H1 (cell line): Measurements from ENCODE around the gene TACC2. TPM values are rescaled to one million over a fixed set of nuclear protein-coding genes. Genes with fewer than 3 reads are reported as not detected.

Experiments used
- CTCF ChIA-PET: fragments of 300-600 bp; sonication (Branson Sonifier 250); formaldehyde crosslinking; loops from one replicate; lab custom pipeline; 2021; ENCODE audit not compliant: partially characterized antibody; lab: Charles Lee
- POLR2A ChIA-PET: fragments of 300-600 bp; sonication (Branson Sonifier 250); formaldehyde crosslinking; loops from one replicate; lab custom pipeline; 2021; ENCODE audit warnings: inconsistent platforms; ENCODE audit not compliant: partially characterized antibody; lab: Charles Lee
- DNase-seq, 2 experiments: peaks; one replicate each; pipeline versions ENCODE4 v3.0.0 to v3.0.0-alpha.2; 2010 to 2022; ENCODE audit warnings: low spot score in 2 of 2, low read depth in 1 of 2, mixed read lengths in 1 of 2
- FAIRE-seq: peaks from 2 replicates; lab custom pipeline; 2011; peaks lifted over from hg19 to GRCh38; lab: Jason Lieb, UNC
- H2AFZ ChIP-seq: 2 replicates; pipeline ENCODE4 v1.8.1; 2012; ENCODE audit warnings: low read length, inconsistent platforms
- H2AK5ac ChIP-seq: 2 replicates; pipeline ENCODE4 v1.6.1; 2013; ENCODE audit warnings: low read depth, low read length
- H2BK120ac ChIP-seq: replicated peaks from 2 replicates; pipeline ENCODE3; 2013; ENCODE audit warnings: low read depth, low read length, inconsistent platforms
- H2BK12ac ChIP-seq: 2 replicates; pipeline ENCODE4 v1.6.1; 2013; ENCODE audit warnings: low read depth, low read length
- H2BK15ac ChIP-seq: 2 replicates; pipeline ENCODE4 v1.6.1; 2013; ENCODE audit warnings: low read length
- H2BK20ac ChIP-seq: 2 replicates; pipeline ENCODE4 v1.6.1; 2013; ENCODE audit warnings: low read length
- H2BK5ac ChIP-seq: 2 replicates; pipeline ENCODE4 v1.6.1; 2013; ENCODE audit warnings: low read depth, low read length
- H3K14ac ChIP-seq: 2 replicates; pipeline ENCODE4 v1.6.1; 2013; ENCODE audit warnings: inconsistent platforms; ENCODE audit not compliant: insufficient read length
- H3K18ac ChIP-seq: 2 replicates; pipeline ENCODE4 v1.6.1; 2013; ENCODE audit warnings: low read length; ENCODE audit errors: extremely low read depth
- H3K23ac ChIP-seq: 2 replicates; pipeline ENCODE4 v1.6.1; 2013; ENCODE audit warnings: inconsistent platforms; ENCODE audit not compliant: insufficient read length
- H3K23me2 ChIP-seq: 2 replicates; pipeline ENCODE4 v1.6.1; 2013; ENCODE audit warnings: low read depth, low read length
- H3K27ac ChIP-seq: 2 replicates; pipeline ENCODE4 v1.6.1; 2011; ENCODE audit warnings: low read depth, low read length, inconsistent platforms
- H3K27me3 ChIP-seq, 4 experiments: replicated peaks in 1 of 4; 1 replicate in 1 of 4; 2 replicates in 3 of 4; pipeline versions ENCODE4 v1.6.1 to v1.8.1; 2011 to 2013; ENCODE audit warnings: low read length in 3 of 4, mild to moderate bottlenecking in 3 of 4, inconsistent platforms in 2 of 4, mixed read lengths in 2 of 4, moderate library complexity in 1 of 4; ENCODE audit not compliant: control insufficient read depth in 3 of 4, insufficient read depth in 3 of 4; ENCODE audit errors: extremely low read depth in 1 of 4
- H3K36me3 ChIP-seq, 4 experiments: 2 replicates each; pipeline versions ENCODE4 v1.6.1 to v1.8.1; 2011 to 2013; ENCODE audit warnings: mild to moderate bottlenecking in 4 of 4, low read length in 3 of 4, moderate library complexity in 2 of 4, control low read depth in 1 of 4, inconsistent platforms in 1 of 4; ENCODE audit not compliant: insufficient read depth in 4 of 4, control insufficient read depth in 2 of 4
- H3K4ac ChIP-seq: replicated peaks from 2 replicates; pipeline ENCODE3; 2013; ENCODE audit warnings: low read length, low read depth, mixed read lengths, inconsistent platforms; ENCODE audit not compliant: insufficient read length
- H3K4me1 ChIP-seq, 4 experiments: replicated peaks in 1 of 4; 1 replicate in 1 of 4; 2 replicates in 3 of 4; pipeline versions ENCODE4 v1.6.1 to v1.8.1; 2011 to 2013; ENCODE audit warnings: low read length in 3 of 4, inconsistent platforms in 2 of 4, mixed read lengths in 1 of 4; ENCODE audit not compliant: insufficient read depth in 4 of 4, control insufficient read depth in 3 of 4
- H3K4me2 ChIP-seq, 2 experiments: 2 replicates each; pipeline versions ENCODE4 v1.6.1 to v1.8.1; 2011 to 2013; ENCODE audit warnings: low read depth in 2 of 2, low read length in 2 of 2, control low read depth in 1 of 2, inconsistent platforms in 1 of 2, mild to moderate bottlenecking in 1 of 2; ENCODE audit not compliant: insufficient read depth in 1 of 2
- H3K4me3 ChIP-seq, 4 experiments: fragments of 200-600, 300-600 bp in 1 of 4; sonication (generic), shearing (Covaris generic), sonication (Bioruptor Twin) in 1 of 4; 2 replicates each; pipeline versions ENCODE4 v1.5.1 to v1.8.1; 2011 to 2016; ENCODE audit warnings: low read length in 4 of 4, low read depth in 3 of 4, control low read depth in 2 of 4, inconsistent platforms in 2 of 4, mild to moderate bottlenecking in 2 of 4, mixed read lengths in 1 of 4, moderate library complexity in 1 of 4; ENCODE audit not compliant: insufficient read depth in 2 of 4; ENCODE audit errors: extremely low read depth in 1 of 4
- H3K56ac ChIP-seq: replicated peaks from 2 replicates; pipeline ENCODE3; 2013; ENCODE audit warnings: low read depth, mild to moderate bottlenecking, mixed read lengths, low read length, inconsistent platforms; ENCODE audit not compliant: insufficient read length
- H3K79me1 ChIP-seq: 2 replicates; pipeline ENCODE4 v1.6.1; 2013; ENCODE audit warnings: low read depth, low read length, control low read depth
- H3K79me2 ChIP-seq, 2 experiments: 2 replicates each; pipeline versions ENCODE4 v1.6.1 to v1.8.1; 2012 to 2013; ENCODE audit warnings: low read length in 2 of 2, mild to moderate bottlenecking in 2 of 2, inconsistent platforms in 1 of 2; ENCODE audit not compliant: insufficient read depth in 2 of 2, control insufficient read depth in 1 of 2
- H3K9ac ChIP-seq, 4 experiments: replicated peaks in 1 of 4; 1 replicate in 1 of 4; 2 replicates in 3 of 4; pipeline versions ENCODE4 v1.6.1 to v1.8.1; 2011 to 2013; ENCODE audit warnings: low read depth in 3 of 4, low read length in 3 of 4, control low read depth in 2 of 4, mild to moderate bottlenecking in 2 of 4, moderate library complexity in 2 of 4, inconsistent platforms in 1 of 4; ENCODE audit errors: extremely low read depth in 1 of 4
- H3K9me3 ChIP-seq, 2 experiments: 2 replicates each; pipeline versions ENCODE4 v1.6.1 to v1.8.1; 2012 to 2013; ENCODE audit warnings: mild to moderate bottlenecking in 2 of 2, moderate library complexity in 2 of 2, control low read depth in 1 of 2, inconsistent platforms in 1 of 2, low read depth in 1 of 2, low read length in 1 of 2, mixed read lengths in 1 of 2; ENCODE audit not compliant: insufficient read depth in 2 of 2
- H4K20me1 ChIP-seq, 2 experiments: replicated peaks in 1 of 2; 2 replicates each; pipeline versions ENCODE3 to v1.8.1; 2011 to 2013; ENCODE audit warnings: inconsistent platforms in 2 of 2, low read length in 2 of 2, mild to moderate bottlenecking in 1 of 2; ENCODE audit not compliant: insufficient read depth in 2 of 2, control insufficient read depth in 1 of 2
- H4K5ac ChIP-seq: 2 replicates; pipeline ENCODE4 v1.6.1; 2013; ENCODE audit warnings: low read length, low read depth, mixed read lengths, inconsistent platforms; ENCODE audit not compliant: insufficient read length
- H4K8ac ChIP-seq: 2 replicates; pipeline ENCODE4 v1.8.0; 2013; ENCODE audit warnings: mild to moderate bottlenecking, moderate library complexity, low read length, inconsistent platforms; ENCODE audit not compliant: insufficient read depth; ENCODE audit errors: extremely low read depth
- H4K91ac ChIP-seq: replicated peaks from 2 replicates; pipeline ENCODE3; 2013; ENCODE audit warnings: low read length, mixed read lengths, inconsistent platforms; ENCODE audit not compliant: insufficient read length
- ASH2L ChIP-seq: fragments of 200-600, 300-600 bp; sonication (generic); IDR thresholded peaks from one replicate; pipeline ENCODE4 v1.7.1; 2017; ENCODE audit warnings: low read length
- CBX8 ChIP-seq: fragments of 300-800, 300-1000 bp; sonication (generic); IDR thresholded peaks from 2 replicates; pipeline ENCODE4 v1.7.1; 2016; ENCODE audit warnings: low read depth, low read length, borderline replicate concordance
- EGR1 ChIP-seq: IDR thresholded peaks from 2 replicates; pipeline ENCODE4 v1.6.1; 2011; ENCODE audit warnings: low read depth, low read length, borderline replicate concordance
- EP300 ChIP-seq, 2 experiments: IDR thresholded peaks; 1 replicate in 1 of 2; 2 replicates in 1 of 2; pipeline ENCODE4 v1.6.1; 2011 to 2012; ENCODE audit warnings: low read depth in 2 of 2, low read length in 2 of 2, mild to moderate bottlenecking in 2 of 2, borderline replicate concordance in 1 of 2, inconsistent platforms in 1 of 2, moderate library complexity in 1 of 2
- FOSL1 ChIP-seq: IDR thresholded peaks from 2 replicates; pipeline ENCODE4 v1.6.1; 2011; ENCODE audit warnings: mild to moderate bottlenecking, low read depth, low read length, moderate library complexity; ENCODE audit not compliant: insufficient read depth
- GABPA ChIP-seq: IDR thresholded peaks from 2 replicates; pipeline ENCODE4 v1.6.1; 2011; ENCODE audit warnings: mild to moderate bottlenecking, low read length, moderate library complexity, borderline replicate concordance; ENCODE audit not compliant: insufficient read depth
- HDAC2 ChIP-seq, 2 experiments: fragments of 300-600 bp in 1 of 2; sonication (generic) in 1 of 2; IDR thresholded peaks; 2 replicates each; pipeline ENCODE4 v1.6.1; 2011 to 2012; ENCODE audit warnings: low read depth in 2 of 2, low read length in 2 of 2, mild to moderate bottlenecking in 2 of 2, moderate library complexity in 2 of 2, borderline replicate concordance in 1 of 2, inconsistent platforms in 1 of 2
- HDAC6 ChIP-seq: IDR thresholded peaks from one replicate; pipeline ENCODE4 v1.7.1; 2012; ENCODE audit warnings: low read depth, mild to moderate bottlenecking, inconsistent platforms, low read length, moderate library complexity
- RBBP5 ChIP-seq: IDR thresholded peaks from 2 replicates; pipeline ENCODE4 v1.7.1; 2012; ENCODE audit warnings: low read depth, mild to moderate bottlenecking, inconsistent platforms, low read length, moderate library complexity, borderline replicate concordance
- SIRT6 ChIP-seq: IDR thresholded peaks from one replicate; pipeline ENCODE4 v1.7.1; 2012; ENCODE audit warnings: low read length, inconsistent platforms
- SRF ChIP-seq: IDR thresholded peaks from 2 replicates; pipeline ENCODE4 v1.6.1; 2011; ENCODE audit warnings: mild to moderate bottlenecking, low read depth, low read length, moderate library complexity
- WGBS, 2 experiments: shearing (Covaris generic) in 1 of 2; methylation state at CpG; one replicate each; pipeline versions ENCODE4 v1.1.6 to v1.1.7; 2013 to 2015; ENCODE audit warnings: low lambda C conversion rate in 2 of 2, mixed read lengths in 2 of 2, inconsistent platforms in 1 of 2, low coverage in 1 of 2, missing lambda C conversion rate in 1 of 2; ENCODE audit not compliant: insufficient replicate concordance in 2 of 2, insufficient coverage in 1 of 2, insufficient read length in 1 of 2; ENCODE audit errors: extremely low coverage in 1 of 2, missing lambda C conversion rate in 1 of 2; 5-methylcytosine and 5-hydroxymethylcytosine counted together
- polyA plus RNA-seq, 7 experiments: library from polyadenylated mRNA; depleted of rRNA in 3 of 7; stranded (reverse) in 5 of 7; unstranded in 2 of 7; fragments of >200 nt in 5 of 7; fragments of 200-250 nt in 2 of 7; gene quantifications; 1 replicate in 5 of 7; 2 replicates in 1 of 7; 4 replicates in 1 of 7; pipeline versions ENCODE4 v1.2.1 to v1.2.3, GENCODE V29; 2011 to 2013; ENCODE audit warnings: missing spikeins in 2 of 7, mixed read lengths in 2 of 7
- total RNA-seq: library from RNA; stranded (reverse); fragmentation: NEBNext Ultra II Directional; extraction: Animal tissue kit (Norgen Biotek cat#: 25700); gene quantifications from 2 replicates; pipeline ENCODE4 v1.2.1, GENCODE V29; 2021
- TF ChIP-seq, protein P1 (sequence below): IDR thresholded peaks from 2 replicates; pipeline ENCODE4 v1.6.1; 2012; ENCODE audit warnings: inconsistent platforms

TACC2 gene
- total and polyA plus RNA-seq, 2 of the 8 experiments (the other 6 are each of a cell fraction or from before 2014, with no cell fraction given): 21.2 to 46.6 TPM

DNA sequence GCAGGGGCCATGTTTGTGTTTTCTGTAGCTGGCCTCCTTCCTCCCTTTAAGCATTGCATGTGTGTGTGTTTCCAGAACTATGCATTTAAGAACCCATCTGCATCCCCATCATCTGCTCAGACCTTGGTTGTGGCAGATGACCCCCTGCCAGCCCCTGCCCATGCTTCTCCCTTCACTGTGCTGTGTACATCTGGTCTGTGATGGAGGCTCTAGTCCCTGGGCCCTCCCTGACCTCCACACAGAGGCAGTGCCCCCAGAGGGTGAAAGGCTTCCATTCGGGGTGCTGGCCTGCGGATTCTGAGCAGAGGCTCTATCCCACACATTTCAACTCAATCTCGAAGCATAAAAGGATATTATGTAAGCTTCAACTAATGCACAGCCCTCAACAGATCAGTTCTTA is 89.4 kb downstream of the TACC2 start:
- DNase-seq: no peak
- H3K56ac ChIP-seq: no peak overlapping the region
- TF ChIP-seq FOSL1 (no peak), SRF (no peak), HDAC2 (IDR thresholded peaks at IDR 0.05; ENCODE audit: borderline replicate concordance in 1 of 2, low read depth in 2 of 2, low read length in 2 of 2) (no peak), EGR1 (no peak), HDAC6 (no peak), SIRT6 (no peak), RBBP5 (no peak), CBX8 (no peak), EP300 (IDR thresholded peaks at IDR 0.05; ENCODE audit: borderline replicate concordance in 1 of 2, low read depth in 2 of 2, low read length in 2 of 2) (no peak), GABPA (no peak), ASH2L (no peak)
- TF ChIP-seq, protein P1, sequence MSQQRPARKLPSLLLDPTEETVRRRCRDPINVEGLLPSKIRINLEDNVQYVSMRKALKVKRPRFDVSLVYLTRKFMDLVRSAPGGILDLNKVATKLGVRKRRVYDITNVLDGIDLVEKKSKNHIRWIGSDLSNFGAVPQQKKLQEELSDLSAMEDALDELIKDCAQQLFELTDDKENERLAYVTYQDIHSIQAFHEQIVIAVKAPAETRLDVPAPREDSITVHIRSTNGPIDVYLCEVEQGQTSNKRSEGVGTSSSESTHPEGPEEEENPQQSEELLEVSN: no peak

More for the DNA sequence above, 89.4 kb downstream of the TACC2 start:
- no peak overlapping the region for H4K5ac ChIP-seq
- H2BK20ac ChIP-seq: 0 out of 2 replicates have a peak overlapping the region, but pooled peaks have one; percentile 1
- WGBS, 2 experiments: 84% methylated on average over 3 of the region's 3 CpGs; no CpG with 5 or more reads in 1 of the 2 experiments
- no peak overlapping the region for H3K14ac ChIP-seq
- H3K9me3 ChIP-seq: no peaks in the 10 kb centered on the region
- H3K9ac ChIP-seq: no peak overlapping the region
- no peak overlapping the region for H3K4ac ChIP-seq
- ChIA-PET CTCF (no interaction called here), POLR2A (interaction anchor here (1.0 kb wide), 1 partner anchor 85 kb away, joined by 3 read pairs; no protein-coding TSS in a partner anchor)
- FAIRE-seq: no peak
- H3K4me1 ChIP-seq: peaks cover 0 to 4% (median 0%) of the 10 kb centered on the region in 4 experiments; a peak in 2 of 7 replicates
- no peak overlapping the region for H3K4me3 ChIP-seq
- no peak overlapping the region for H2AFZ ChIP-seq
- H2BK15ac ChIP-seq: no peak overlapping the region
- H2BK120ac ChIP-seq: no peak overlapping the region
- no peak overlapping the region for H2AK5ac ChIP-seq
- no peak overlapping the region for H4K8ac ChIP-seq
- H3K79me2 ChIP-seq: no peaks in the 10 kb centered on the region
- no peaks in the 10 kb centered on the region for H3K79me1 ChIP-seq
- no peak overlapping the region for H3K27ac ChIP-seq
- no peak overlapping the region for H3K18ac ChIP-seq
- H2BK12ac ChIP-seq: no peak overlapping the region
- H3K23ac ChIP-seq: no peak overlapping the region
- no peaks in the 10 kb centered on the region for H3K36me3 ChIP-seq
- no peak overlapping the region for H2BK5ac ChIP-seq
- H3K27me3 ChIP-seq: no peaks in the 10 kb centered on the region
- H4K20me1 ChIP-seq: no peaks in the 10 kb centered on the region
- H3K4me2 ChIP-seq: no peak overlapping the region
- H4K91ac ChIP-seq: no peak overlapping the region
- no peaks in the 10 kb centered on the region for H3K23me2 ChIP-seq
